Mucosa of descending colon (tissue), 3 donors: ENCODE data around the gene ADPGK. TPM values are rescaled to one million over a fixed set of nuclear protein-coding genes. Genes with fewer than 3 reads are reported as not detected.

Experiments
- ATAC-seq: fragments of 200-7000 bp; cut with Tn5 transposase; one replicate; pipeline ENCODE4 v1.9.1; 2020; ENCODE audit warnings: mild to moderate bottlenecking, moderate library complexity
- DNase-seq, 3 donors: peaks; one replicate each; pipeline ENCODE4 v3.0.0-alpha.2; 2020
- H3K36me3 ChIP-seq: fragments of 200-600 bp; one replicate; pipeline ENCODE4 v1.8.0; 2021; ENCODE audit warnings: low read depth, mild to moderate bottlenecking
- H3K4me1 ChIP-seq: fragments of 200-600 bp; one replicate; pipeline ENCODE4 v1.8.0; 2021; ENCODE audit warnings: low read depth, mild to moderate bottlenecking
- H3K4me3 ChIP-seq: fragments of 200-600 bp; one replicate; pipeline ENCODE4 v1.8.0; 2021; ENCODE audit warnings: mild to moderate bottlenecking
- H3K9me3 ChIP-seq: fragments of 200-600 bp; one replicate; pipeline ENCODE4 v1.8.0; 2021; ENCODE audit warnings: mild to moderate bottlenecking
- CTCF ChIP-seq: fragments of 200-600 bp; IDR thresholded peaks from one replicate; pipeline ENCODE4 v1.8.0; 2022; ENCODE audit warnings: antibody characterized with exemption, mild to moderate bottlenecking
- intact Hi-C, 2 donors: fragments of 100-400 bp; cut with DNase I in 1 of 2; cut with micrococcal nuclease in 1 of 2; formaldehyde crosslinking; loops; one replicate each; pipeline versions ENCODE4 v1.11.0 to v1.11.1; 2022; cut with DNase I, micrococcal nuclease
- total RNA-seq, 3 donors: library from RNA; stranded (reverse); fragmentation: NEBNext Ultra II Directional in 2 of 3; extraction: Animal tissue kit (Norgen Biotek cat#: 25700) in 2 of 3; gene quantifications; one replicate each; pipeline versions ENCODE4 v1.2.1 to v1.2.4, GENCODE V29; 2021 to 2023
- donor health status: DM: no; HTN: no; CAD: no; lungs with moderate emphysema.
- donor health status: DM: no; HTN: no; CAD: no.
- donor health status: DM: no; HTN: yes; CAD: no.

The ADPGK gene
- total RNA-seq, 3 donors from 2014 or later = 34.9 to 36.4 (median 35.9) TPM

DNA sequence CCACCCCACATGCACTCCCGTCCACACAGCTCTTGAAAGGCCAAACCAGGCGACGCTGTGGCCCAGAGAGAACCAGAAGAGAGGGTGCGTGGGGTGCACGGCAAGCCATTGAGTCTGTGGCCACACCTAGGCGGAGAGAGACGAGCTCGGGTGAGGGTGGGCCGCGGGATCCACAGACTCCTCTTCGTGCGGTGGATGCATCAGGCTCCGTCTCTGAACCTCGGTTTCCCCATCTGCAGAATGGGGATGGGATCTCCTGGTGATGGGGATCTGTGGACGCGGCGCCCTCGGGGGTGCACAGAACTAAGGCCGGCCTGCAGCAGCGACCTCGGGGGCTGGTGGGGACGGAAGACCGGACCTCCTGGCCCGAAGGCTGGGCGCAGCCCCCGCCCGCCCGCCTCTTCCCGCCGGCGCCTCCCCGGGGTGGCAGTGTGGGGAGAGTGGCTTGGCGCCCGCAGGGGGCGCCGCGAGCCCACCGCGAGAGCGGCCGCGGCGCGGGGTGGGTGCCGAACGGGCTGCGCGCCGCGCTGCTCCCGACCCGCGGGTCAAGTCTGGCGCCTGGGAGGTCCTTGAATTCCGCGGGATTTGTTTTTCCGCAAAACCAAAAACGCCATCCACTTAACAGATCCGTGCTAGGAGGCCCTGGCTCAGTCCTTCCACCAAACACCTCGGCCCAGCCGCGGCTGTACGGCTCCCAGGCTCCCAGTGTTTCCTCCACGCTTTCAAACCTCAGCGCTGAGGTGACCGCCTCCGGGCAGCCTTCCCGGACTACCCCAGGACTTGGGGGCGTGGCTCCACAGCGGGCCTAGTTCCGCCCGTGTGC, 13.2 kb upstream of the ADPGK start:
- peak; percentile 94 for ATAC-seq
- DNase-seq = peak; percentile 52 to 71 (median 69)
- Histone ChIP-seq H3K4me3 (no peak overlapping the region), H3K36me3 (no peaks in the 10 kb centered on the region), H3K4me1 (peaks cover 4% of the 10 kb centered on the region), H3K9me3 (no peaks in the 10 kb centered on the region)
- intact Hi-C loops = loop anchor here (5.0 kb wide), 1 partner anchor 286 kb away; no protein-coding TSS in a partner anchor
- peak; percentile 48 for TF ChIP-seq CTCF

GRCh38 chr15:72796210-72796514, 12.6 kb upstream of the ADPGK start:
- no peak for TF ChIP-seq CTCF
- Histone ChIP-seq H3K4me3 (no peak overlapping the region), H3K36me3 (no peaks in the 10 kb centered on the region), H3K4me1 (peaks cover 4% of the 10 kb centered on the region), H3K9me3 (no peaks in the 10 kb centered on the region)
- intact Hi-C loops = loop anchor here (5.0 kb wide), 1 partner anchor 286 kb away; no protein-coding TSS in a partner anchor
- ATAC-seq = peak; percentile 20
- no peak for DNase-seq

DNA sequence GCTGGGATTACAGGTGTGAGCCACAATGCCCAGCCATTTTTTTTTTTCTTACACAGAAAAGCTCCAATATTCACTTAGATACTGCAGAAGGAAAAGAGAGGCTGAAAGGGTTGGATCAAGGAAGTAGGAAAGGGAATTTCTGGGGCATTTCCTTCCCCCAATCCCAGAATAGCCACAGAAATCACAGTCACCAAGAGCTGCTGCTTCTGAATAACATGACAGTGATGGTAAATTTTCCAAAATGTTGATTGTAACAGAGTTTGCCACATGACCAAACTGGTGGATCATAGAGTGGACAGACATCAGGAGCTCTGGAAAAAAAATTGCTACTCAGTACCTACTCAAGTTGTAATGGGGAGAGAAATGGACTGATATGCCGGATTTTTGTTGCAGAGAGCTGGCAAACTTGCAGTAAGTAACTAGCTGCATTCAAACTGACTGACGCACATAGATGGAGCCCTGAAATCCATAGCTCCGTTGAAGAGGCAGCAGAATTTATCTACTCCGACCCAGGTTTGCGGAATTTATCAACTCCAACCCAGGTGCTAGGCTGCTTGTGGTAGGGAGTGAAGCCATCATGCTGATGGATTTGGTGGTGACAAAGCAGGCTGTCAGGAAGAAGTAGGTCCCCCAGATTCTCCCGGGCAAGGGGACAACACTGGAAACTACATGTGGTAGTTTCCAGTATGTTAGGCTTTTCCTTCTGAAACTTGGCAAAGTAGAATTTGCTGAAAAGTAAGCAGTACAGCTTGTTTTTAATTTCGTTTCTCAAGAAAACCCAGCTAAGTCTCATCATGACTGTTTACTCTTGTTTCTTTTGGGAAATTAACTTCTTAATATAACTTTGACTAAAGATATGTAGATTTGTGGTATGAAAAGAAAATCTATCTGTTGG, 10.5 kb upstream of the ADPGK start:
- intact Hi-C loops = no loop called here

DNA sequence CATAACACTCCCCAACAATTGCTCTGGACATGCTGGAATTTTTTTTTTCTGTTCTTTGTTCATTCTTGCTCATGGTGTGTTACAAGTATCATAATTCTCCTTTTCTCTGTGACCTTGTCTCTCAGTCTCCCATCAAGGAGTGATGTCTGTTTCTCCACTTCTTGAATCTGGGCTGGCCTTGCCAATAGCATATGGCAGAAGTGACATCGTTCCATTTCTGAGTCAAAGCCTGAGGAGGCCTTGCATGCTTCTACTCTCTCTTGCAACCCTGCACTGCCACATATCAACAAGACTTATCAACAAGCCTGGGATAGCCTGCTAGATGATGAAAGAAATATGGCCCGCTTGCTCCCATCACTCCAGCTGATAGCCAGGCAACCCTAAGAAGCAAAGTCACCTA, 8.9 kb upstream of the ADPGK start:
- Histone ChIP-seq H3K4me1 (peaks cover 4% of the 10 kb centered on the region), H3K4me3 (no peak overlapping the region), H3K36me3 (no peaks in the 10 kb centered on the region), H3K9me3 (no peaks in the 10 kb centered on the region)
- intact Hi-C loops = no loop called here
- DNase-seq = no peak
- no peak for ATAC-seq
- TF ChIP-seq CTCF = no peak

More for the DNA sequence above, 10.5 kb upstream of the ADPGK start:
- Histone ChIP-seq H3K4me1 (peaks cover 4% of the 10 kb centered on the region), H3K36me3 (no peaks in the 10 kb centered on the region), H3K9me3 (no peaks in the 10 kb centered on the region), H3K4me3 (no peak overlapping the region)
- ATAC-seq = no peak
- DNase-seq = no peak
- TF ChIP-seq CTCF = no peak

GRCh38 chr15:72790302-72790910, 6.8 kb upstream of the ADPGK start:
- no peak overlapping the region for H3K4me3 ChIP-seq

More at GRCh38 chr15:72790302-72790910, 6.8 kb upstream of the ADPGK start:
- Histone ChIP-seq H3K9me3 (no peaks in the 10 kb centered on the region), H3K4me1 (no peaks in the 10 kb centered on the region), H3K36me3 (no peaks in the 10 kb centered on the region)
- intact Hi-C loops = no loop called here
- DNase-seq = no peak
- no peak for ATAC-seq
- TF ChIP-seq CTCF = no peak
